HG03521 (cell line): ENCODE results near the gene RIPOR2.
"Not testable (repeated sequence)": the region's sequence is repeated elsewhere in the genome, so short reads cannot be mapped to it uniquely, and the experiment has no call there.

Experiments
- ATAC-seq: cut with Tn5 transposase; IDR thresholded peaks from one replicate; pipeline ENCODE4 v1.9.1; 2021; ENCODE audit warnings: mild to moderate bottlenecking, moderate library complexity; ENCODE audit not compliant: unreplicated experiment

RIPOR2 gene

GRCh38 chr6:24927277-24927955 is 8.3 kb downstream of the RIPOR2 start:
- no peak for ATAC-seq

- not testable (repeated sequence) for ATAC-seq
Observed at GRCh38 chr6:24926647-24927046, 9.1 kb downstream of the RIPOR2 start.

DNA sequence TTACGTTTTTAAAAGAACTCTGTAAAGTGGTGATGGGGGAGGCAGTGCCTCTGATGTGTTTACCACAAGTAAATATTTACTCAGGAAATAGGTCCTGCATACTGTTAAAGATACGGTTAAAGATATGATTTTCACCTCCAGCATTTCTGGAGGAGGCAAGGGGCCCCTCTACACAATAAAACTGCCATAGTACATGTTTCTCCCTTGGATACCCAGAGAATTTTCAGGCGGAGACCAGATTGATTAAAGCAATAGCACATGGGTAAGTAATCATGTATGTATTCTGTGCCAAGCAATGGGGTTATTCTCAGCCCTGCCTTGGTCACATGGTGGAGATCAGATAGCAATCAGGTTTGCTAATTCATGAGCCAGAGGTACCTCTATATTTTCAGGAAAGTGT is 9.6 kb downstream of the RIPOR2 start:
- no peak for ATAC-seq

GRCh38 chr6:24925661-24926060 is 10.1 kb downstream of the RIPOR2 start:
- no peak for ATAC-seq

DNA sequence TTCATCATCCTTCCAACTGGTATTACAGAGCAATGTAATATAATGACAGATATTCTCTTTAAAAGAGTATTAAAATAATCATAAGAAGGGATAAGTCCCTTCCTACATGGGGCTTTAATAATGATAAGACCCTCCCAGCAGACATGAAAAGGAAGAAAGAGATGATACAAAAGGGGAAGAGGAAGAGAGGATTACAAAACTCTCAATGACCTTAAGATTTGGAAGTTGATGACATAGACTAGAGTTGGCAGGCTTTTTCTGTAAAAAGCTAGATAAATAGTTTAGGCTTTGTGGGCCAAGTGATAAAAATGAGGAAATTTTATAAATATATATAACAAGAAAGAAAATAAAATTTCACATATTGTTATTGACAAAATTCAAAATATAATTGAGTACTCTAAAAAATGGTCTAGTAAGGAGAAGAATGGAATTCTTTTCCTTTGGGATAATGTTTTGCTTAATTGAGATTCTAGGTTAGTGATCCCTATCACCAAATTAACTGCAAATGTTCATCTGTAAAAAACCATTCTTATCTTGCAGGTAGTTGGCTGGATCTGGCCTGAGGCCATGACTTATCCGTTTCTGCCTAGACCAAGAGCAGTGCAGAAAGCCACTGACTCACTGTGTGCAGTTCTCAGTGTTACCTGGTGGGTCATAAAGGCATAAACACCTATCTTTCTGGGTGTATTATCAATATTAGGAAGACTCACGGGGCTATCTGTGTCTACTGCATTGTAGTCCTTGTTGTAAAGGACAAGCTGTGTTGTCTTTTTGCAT is 11.0 kb downstream of the RIPOR2 start:
- ATAC-seq, result no peak

- no peak for ATAC-seq
Observed at GRCh38 chr6:24923885-24924401, 11.8 kb downstream of the RIPOR2 start.

GRCh38 chr6:24922814-24923213 is 12.9 kb downstream of the RIPOR2 start:
- no peak for ATAC-seq

DNA sequence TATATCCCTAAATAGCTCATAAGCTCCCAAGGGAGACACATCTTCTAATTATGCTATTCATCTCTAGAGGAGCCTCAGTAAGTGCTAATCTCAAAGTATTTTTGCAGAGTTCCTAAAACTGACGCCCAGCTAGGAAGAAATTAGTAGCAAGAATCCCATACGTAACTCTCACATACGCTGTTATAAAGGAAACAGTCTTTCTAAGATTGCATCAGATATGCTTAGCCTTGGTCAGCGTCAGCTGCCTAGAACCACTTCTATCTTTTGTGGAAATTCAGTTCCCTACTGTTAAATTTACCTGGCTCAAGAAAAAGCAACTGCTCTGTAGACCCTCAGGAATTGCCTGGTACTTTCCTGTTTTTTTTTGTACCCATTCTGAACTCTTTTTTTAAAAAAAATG is 13.6 kb downstream of the RIPOR2 start:
- no peak for ATAC-seq

GRCh38 chr6:24920136-24920535 is 15.6 kb downstream of the RIPOR2 start:
- ATAC-seq, result no peak

DNA sequence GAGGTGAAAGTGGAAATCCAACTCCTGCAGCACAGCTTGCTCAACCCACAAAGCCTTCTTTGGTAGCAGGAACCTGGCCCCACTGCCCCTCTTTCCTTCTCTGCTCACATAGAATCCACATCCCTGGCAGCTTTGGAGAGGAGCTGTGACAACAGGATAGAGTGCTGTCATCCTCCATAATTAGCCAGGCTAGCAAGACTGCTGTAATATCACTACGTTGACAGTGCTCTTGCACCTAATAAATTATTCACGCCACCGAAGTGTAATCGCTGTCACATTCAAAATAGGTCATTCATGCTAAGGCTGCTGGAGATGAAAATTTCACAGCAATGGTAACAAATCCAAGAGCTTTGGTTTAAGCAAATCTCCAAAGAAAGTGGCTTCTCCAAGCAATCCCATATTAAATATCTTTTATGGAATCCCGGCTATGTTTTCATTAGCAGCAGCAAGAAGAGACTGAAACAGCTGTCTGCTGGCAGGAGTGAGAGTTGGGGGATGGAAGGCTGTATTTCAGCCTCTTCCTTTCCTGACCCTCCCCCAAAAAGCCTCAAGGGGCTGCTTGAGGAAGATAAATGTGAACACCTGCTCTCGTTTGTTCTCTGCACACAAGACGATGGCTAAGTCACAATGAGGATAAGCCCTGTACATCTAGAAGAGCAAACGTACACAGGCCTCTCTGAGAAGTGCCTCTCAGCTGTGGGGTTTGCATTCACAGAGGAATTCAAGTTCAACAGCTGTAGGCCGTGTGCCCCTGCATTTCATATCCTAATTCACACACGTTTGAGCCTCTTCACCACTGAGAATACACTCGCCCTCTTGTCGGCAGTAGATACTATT is 16.5 kb downstream of the RIPOR2 start:
- ATAC-seq, result no peak

GRCh38 chr6:24918641-24919055 is 17.1 kb downstream of the RIPOR2 start:
- ATAC-seq, result no peak

DNA sequence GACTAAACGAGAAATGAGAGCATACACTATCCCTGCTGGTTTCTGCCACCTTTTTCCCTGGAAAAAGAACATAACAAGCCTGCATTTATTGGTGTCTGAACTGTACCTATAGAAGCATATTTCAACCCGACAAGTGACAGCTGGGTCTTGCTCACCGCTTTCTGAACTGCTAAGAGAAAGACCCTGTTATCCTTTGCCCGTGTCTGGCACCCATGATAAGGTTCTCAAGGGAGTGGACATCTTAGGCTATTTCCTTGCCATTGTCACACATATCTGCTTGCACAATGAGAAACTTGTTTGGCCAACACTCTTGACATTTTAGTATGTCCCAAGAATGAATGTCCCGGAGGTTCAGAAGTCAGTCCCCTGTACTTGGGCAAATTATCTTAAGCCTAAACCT is 19.3 kb downstream of the RIPOR2 start:
- no peak for ATAC-seq

GRCh38 chr6:24915641-24916040 is 20.1 kb downstream of the RIPOR2 start:
- no peak for ATAC-seq

GRCh38 chr6:24914082-24914481 is 21.7 kb downstream of the RIPOR2 start:
- ATAC-seq, result not testable (repeated sequence)

DNA sequence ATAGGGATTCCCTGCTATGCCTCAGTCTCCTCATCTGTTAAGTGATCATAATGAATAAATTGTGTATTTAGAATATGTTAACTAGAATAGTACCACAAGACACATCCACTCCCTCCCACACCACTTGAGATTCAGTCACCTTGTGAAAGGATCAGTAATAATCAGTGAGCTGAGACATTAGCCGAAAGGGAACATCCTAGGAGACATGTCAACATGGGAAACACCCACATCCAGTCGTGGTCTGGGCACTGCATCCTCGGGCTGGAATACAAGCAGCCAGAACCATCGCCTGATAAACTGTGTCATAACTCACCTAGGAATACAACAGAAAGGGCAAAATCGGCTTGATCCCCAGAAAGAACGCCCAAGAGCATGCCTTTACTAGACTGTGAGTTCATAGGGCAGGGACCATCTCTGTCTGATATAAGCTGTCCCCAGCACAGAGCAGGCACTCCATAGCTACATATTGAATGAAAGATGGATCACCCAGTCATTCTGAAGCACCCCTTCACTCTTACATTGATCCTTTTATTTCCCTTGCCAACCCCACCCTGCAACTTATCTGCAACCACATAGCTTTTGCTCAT is 23.9 kb downstream of the RIPOR2 start:
- no peak for ATAC-seq

- peak; percentile 29 for ATAC-seq
Observed at GRCh38 chr6:24910961-24911725, 24.6 kb downstream of the RIPOR2 start.

DNA sequence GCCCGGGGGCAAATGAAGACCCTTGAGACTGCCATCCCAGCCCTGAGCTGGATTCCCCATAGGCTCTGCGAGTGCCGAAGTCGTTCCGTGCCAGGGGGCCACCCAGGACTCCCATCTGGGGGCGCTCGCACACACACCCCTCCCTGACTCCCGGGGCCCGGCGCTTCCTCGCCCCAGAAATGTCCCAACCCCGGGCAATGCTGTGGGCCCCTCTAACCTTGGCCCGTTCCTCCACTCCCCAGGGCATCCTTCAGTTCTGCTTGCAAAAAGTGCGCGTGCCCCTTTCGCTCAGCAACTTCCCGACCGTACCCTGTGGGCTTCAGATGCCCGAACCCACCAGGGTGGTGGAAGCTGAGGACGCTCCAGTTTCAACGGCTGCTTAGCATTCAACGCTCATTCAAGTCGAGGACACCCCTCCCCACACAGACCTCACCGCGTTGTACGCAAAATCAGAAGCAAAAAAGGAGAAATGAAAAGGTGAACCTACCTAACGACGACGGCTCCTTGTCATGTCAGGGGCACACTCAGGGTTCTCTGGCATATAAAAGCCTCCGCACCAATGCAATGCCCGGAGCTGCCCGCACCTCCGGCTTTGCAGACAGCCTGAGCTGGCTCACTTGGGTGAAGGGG is 25.3 kb downstream of the RIPOR2 start:
- peak; percentile 50 for ATAC-seq

- no peak for ATAC-seq
Observed at GRCh38 chr6:24909241-24910216, 26.2 kb downstream of the RIPOR2 start.

DNA sequence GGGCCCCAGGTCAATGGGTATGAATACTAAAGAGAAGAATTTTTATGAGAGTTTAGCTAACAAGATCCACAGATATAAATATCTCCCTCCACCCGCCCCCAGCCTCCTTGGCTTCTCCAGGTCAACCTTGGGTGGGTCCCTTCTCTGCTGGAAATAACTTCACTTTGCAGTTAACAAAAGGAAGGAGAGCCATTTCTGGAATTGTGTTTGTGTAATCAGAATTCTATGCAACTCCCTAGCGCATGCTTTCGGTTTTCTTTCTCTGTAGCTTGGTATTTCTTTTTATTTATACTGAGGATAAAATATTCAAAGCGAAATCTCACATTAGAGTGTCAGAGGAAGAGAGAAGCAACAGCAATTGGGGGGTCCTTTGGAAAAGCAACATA is 27.1 kb downstream of the RIPOR2 start:
- ATAC-seq, result no peak
